22Rv1 (cell line): ENCODE results near the gene AMPH.

Experiments
- CTCF ChIP-seq: fragments of 450-650 bp; IDR thresholded peaks from 2 replicates; pipeline ENCODE4 v1.5.1; 2017; ENCODE audit warnings: mild to moderate bottlenecking
- ZFX ChIP-seq: fragments of 450-650 bp; IDR thresholded peaks from 2 replicates; pipeline ENCODE4 v1.6.1; 2017; ENCODE audit warnings: antibody characterized with exemption, borderline replicate concordance

GRCh38 chr7:38429057-38429456 lies 202.1 kb downstream of the AMPH start:
- no peak for TF ChIP-seq CTCF
- TF ChIP-seq ZFX, result no peak
